ENCODE measurements around the gene NAA38. TPM values are rescaled to one million over a fixed set of nuclear protein-coding genes. Genes with fewer than 3 reads are reported as not detected.

NAA38 gene
- total RNA-seq, 2 experiments from 2014 or later, result 75.0 to 75.3 TPM

DNA sequence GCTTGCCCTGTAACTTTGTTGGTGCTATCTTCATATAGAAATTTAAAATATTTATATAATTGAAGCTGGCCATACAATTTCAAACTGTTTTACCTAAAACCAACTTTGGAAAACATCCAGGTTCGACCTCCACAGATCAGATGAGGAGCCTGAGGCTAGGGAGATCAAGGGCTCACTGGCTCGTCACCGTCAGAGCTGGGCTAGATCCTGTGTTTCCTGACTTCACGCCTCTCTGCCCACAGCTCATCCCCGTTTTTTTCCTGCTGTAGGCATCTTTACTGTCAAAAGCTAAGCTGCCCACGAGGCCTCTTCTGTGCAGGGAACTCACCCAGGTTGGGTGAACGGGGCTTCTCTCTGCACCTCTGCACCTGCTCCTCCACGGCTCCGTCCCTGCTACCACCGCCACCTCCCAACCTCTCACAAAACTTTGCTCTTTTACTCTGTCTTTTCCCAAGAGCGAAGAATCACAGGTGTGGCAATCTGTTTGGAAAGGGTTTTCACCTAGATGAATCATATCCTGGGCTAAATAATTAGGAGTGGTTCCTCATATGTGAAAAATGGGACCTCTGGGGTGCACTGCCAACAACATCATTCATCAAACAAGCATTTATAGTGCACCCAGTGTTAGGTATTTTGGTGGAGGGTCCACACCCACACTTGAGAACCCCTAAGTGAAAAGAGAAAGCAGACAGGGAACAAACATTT, 48.1 kb downstream of the NAA38 start:
- no peak overlapping the region for H3K4me3 Mint-ChIP-seq
- peaks cover 3% of the 10 kb centered on the region for H3K27me3 Mint-ChIP-seq (ENCODE audit: low read depth)
- no peaks in the 10 kb centered on the region for H3K36me3 Mint-ChIP-seq (ENCODE audit: low read depth)
- H3K27ac Mint-ChIP-seq, result no peak overlapping the region
- intact Hi-C loops (cut with micrococcal nuclease), result no loop called here
- peaks cover 5% of the 10 kb centered on the region for H3K4me1 Mint-ChIP-seq (ENCODE audit: low read depth)
- no peaks in the 10 kb centered on the region for H3K9me3 Mint-ChIP-seq
- no peak for DNase-seq
- CTCF ChIA-PET, result interaction anchor here (0.8 kb wide), 1 partner anchor 16 kb away, joined by 3 read pairs; no protein-coding TSS in a partner anchor

DNA sequence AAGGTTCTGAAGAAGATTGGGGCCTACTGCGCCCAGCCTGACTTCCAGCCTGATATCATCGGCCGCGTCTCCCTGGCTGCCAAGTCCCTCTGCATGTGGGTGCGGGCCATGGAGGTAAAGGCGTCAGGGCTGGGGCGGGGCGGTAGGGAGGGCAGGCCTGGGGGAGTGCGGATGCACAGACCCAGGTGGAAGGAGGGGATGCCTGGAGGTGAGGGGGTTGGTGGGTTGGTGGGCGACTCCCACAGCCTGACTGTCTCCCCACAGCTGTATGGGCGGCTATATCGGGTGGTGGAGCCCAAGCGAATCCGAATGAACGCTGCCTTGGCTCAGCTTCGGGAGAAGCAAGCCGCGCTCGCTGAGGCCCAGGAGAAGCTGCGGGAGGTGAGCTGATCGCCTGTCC, 50.2 kb downstream of the NAA38 start:
- intact Hi-C loops (cut with micrococcal nuclease), result no loop called here
- CTCF ChIA-PET, result no interaction called here

More for the DNA sequence above, 50.2 kb downstream of the NAA38 start:
- Mint-ChIP-seq H3K9me3 (no peaks in the 10 kb centered on the region), H3K27ac (no peak overlapping the region), H3K36me3 (ENCODE audit: low read depth) (no peaks in the 10 kb centered on the region), H3K4me1 (ENCODE audit: low read depth) (peaks cover 5% of the 10 kb centered on the region), H3K4me3 (no peak overlapping the region), H3K27me3 (ENCODE audit: low read depth) (peaks cover 3% of the 10 kb centered on the region)
- DNase-seq, result no peak

Other genes starting within 250 kb of the NAA38 start
- gene FXR2, start 242.7 kb downstream of the NAA38 start, total RNA-seq, result 10 to 100 TPM; 29.7 to 36.8 TPM
- 10 to 100 TPM; 14.3 to 16.9 TPM for gene SAT2, start 229.7 kb downstream of the NAA38 start, total RNA-seq
- not detected for gene SHBG, start 227.4 kb downstream of the NAA38 start, total RNA-seq
- gene ATP1B2, start 206.6 kb downstream of the NAA38 start, total RNA-seq, result under 1 TPM; 0.14 to 0.30 TPM
- gene TP53, start 170.1 kb downstream of the NAA38 start, total RNA-seq, result 100 to 1,000 TPM; 148 to 149 TPM
- 10 to 100 TPM; 13.7 to 14.7 TPM for gene WRAP53, start 169.1 kb downstream of the NAA38 start, total RNA-seq
- gene EFNB3, start 152.4 kb downstream of the NAA38 start, total RNA-seq, result not detected
- gene DNAH2, start 139.8 kb downstream of the NAA38 start, total RNA-seq, result not detected
- 10 to 100 TPM; 22.7 to 24.1 TPM for gene KDM6B, start 23.3 kb downstream of the NAA38 start, total RNA-seq
- 1 to 10 TPM; 1.2 to 1.5 TPM for gene TMEM88, start 2.5 kb downstream of the NAA38 start, total RNA-seq
- gene CYB5D1, start 444 bp upstream of the NAA38 start, total RNA-seq, result 1 to 10 TPM; 6.1 to 6.5 TPM
- gene CHD3, start 31.2 kb upstream of the NAA38 start, total RNA-seq, result 100 to 1,000 TPM; 180 to 185 TPM
- gene RNF227, start 58.7 kb upstream of the NAA38 start, total RNA-seq, result 1 to 10 TPM; 3.1 to 3.8 TPM
- 1 to 10 TPM; 2.2 TPM for gene KCNAB3, start 72.3 kb upstream of the NAA38 start, total RNA-seq
- gene TRAPPC1, start 74.4 kb upstream of the NAA38 start, total RNA-seq, result 100 to 1,000 TPM; 162 to 172 TPM
- gene CNTROB, start 74.6 kb upstream of the NAA38 start, total RNA-seq, result 10 to 100 TPM; 49.3 to 56.3 TPM
- not detected for gene GUCY2D, start 145.1 kb upstream of the NAA38 start, total RNA-seq
- gene ALOX15B, start 181.5 kb upstream of the NAA38 start, total RNA-seq, result not detected
- gene ALOX12B, start 230.2 kb upstream of the NAA38 start, total RNA-seq, result 1 to 10 TPM; 2.0 to 2.1 TPM